HepG2 (cell line): ENCODE measurements around the gene HS3ST3A1. TPM values are rescaled to one million over a fixed set of nuclear protein-coding genes. Genes with fewer than 3 reads are reported as not detected.

Experiments
- ATAC-seq: fragments of 200-7000 bp; cut with Tn5 transposase; 3 replicates; pipeline ENCODE4 v1.9.1; 2020; ENCODE audit warnings: mild to moderate bottlenecking, moderate library complexity
- BruUV-seq: library from RNA; stranded (reverse); fragments of 400-500 nt; replicated peaks from 2 replicates; lab custom pipeline; 2021; lab: Mats Ljungman, UMichigan
- CTCF ChIA-PET: fragments of 300-600 bp; formaldehyde crosslinking; extraction: SDS; loops from one replicate; lab custom pipeline; 2021; ENCODE audit warnings: low total read pairs, inconsistent platforms, low intra/inter-chr PET ratio; lab: Yijun Ruan, JAX
- POLR2A ChIA-PET: fragments of 350-600 bp; sonication (Branson Sonifier 250); formaldehyde crosslinking; loops from one replicate; lab custom pipeline; 2020; ENCODE audit warnings: antibody characterized with exemption, inconsistent platforms; lab: Yijun Ruan, JAX
- DNase-seq: peaks from one replicate; pipeline ENCODE4 v3.0.0-alpha.2; 2015; ENCODE audit warnings: low spot score
- FAIRE-seq: peaks from 3 replicates; lab custom pipeline; 2011; peaks lifted over from hg19 to GRCh38; lab: Jason Lieb, UNC
- H2AFZ ChIP-seq: one replicate; pipeline ENCODE4 v1.6.1; 2011; ENCODE audit warnings: low read length, inconsistent platforms
- H3K27ac ChIP-seq: fragments of 300-600 bp; 3 replicates; pipeline ENCODE4 v1.8.0; 2011; ENCODE audit warnings: mixed run types, mild to moderate bottlenecking, mixed read lengths, low read length, inconsistent platforms; ENCODE audit not compliant: insufficient read depth; ENCODE audit errors: extremely low read length
- H3K27me3 ChIP-seq, 2 experiments: fragments of 200-600 bp in 1 of 2; 2 replicates in 1 of 2; 3 replicates in 1 of 2; pipeline versions ENCODE4 v1.6.0 to v1.8.0; 2011; ENCODE audit warnings: low read length in 2 of 2, mild to moderate bottlenecking in 2 of 2, moderate library complexity in 2 of 2, inconsistent platforms in 1 of 2; ENCODE audit not compliant: insufficient read depth in 2 of 2, control insufficient read depth in 1 of 2
- H3K36me3 ChIP-seq, 2 experiments: fragments of 200-600 bp in 1 of 2; replicated peaks in 1 of 2; 2 replicates in 1 of 2; 3 replicates in 1 of 2; pipeline versions ENCODE4 v1.5.1 to v1.8.0; 2011; ENCODE audit warnings: low read length in 2 of 2, inconsistent platforms in 1 of 2; ENCODE audit not compliant: insufficient read depth in 2 of 2, control insufficient read depth in 1 of 2
- H3K4me1 ChIP-seq: 2 replicates; pipeline ENCODE4 v1.5.1; 2012; ENCODE audit warnings: low read length, inconsistent platforms; ENCODE audit not compliant: insufficient read depth
- H3K4me2 ChIP-seq: 2 replicates; pipeline ENCODE4 v1.6.0; 2011; ENCODE audit warnings: low read depth, low read length, inconsistent platforms
- H3K4me3 ChIP-seq, 3 experiments: fragments of 200-600 bp in 1 of 3; sonication (generic), shearing (Covaris generic) in 1 of 3; replicated peaks in 1 of 3; 2 replicates each; pipeline ENCODE4 v1.5.1; 2011 to 2016; ENCODE audit warnings: low read length in 3 of 3, inconsistent platforms in 2 of 3, low read depth in 2 of 3, mild to moderate bottlenecking in 2 of 3, control low read depth in 1 of 3, mixed read lengths in 1 of 3; ENCODE audit not compliant: insufficient read depth in 1 of 3
- H3K79me2 ChIP-seq: one replicate; pipeline ENCODE4 v1.6.1; 2011; ENCODE audit warnings: low read length, inconsistent platforms; ENCODE audit not compliant: insufficient read depth
- H3K9ac ChIP-seq: 2 replicates; pipeline ENCODE4 v1.6.0; 2011; ENCODE audit warnings: mild to moderate bottlenecking, low read depth, low read length, inconsistent platforms; ENCODE audit not compliant: insufficient read depth
- H3K9me3 ChIP-seq: 2 replicates; pipeline ENCODE4 v1.5.1; 2012; ENCODE audit warnings: mild to moderate bottlenecking, low read length
- H4K20me1 ChIP-seq: 2 replicates; pipeline ENCODE4 v1.6.0; 2011; ENCODE audit warnings: inconsistent platforms, mild to moderate bottlenecking, low read length, moderate library complexity; ENCODE audit not compliant: insufficient read depth
- FOXM1 ChIP-seq: sonication (generic); formaldehyde crosslinking; IDR thresholded peaks from 2 replicates; pipeline ENCODE4 v1.5.0; 2020; ENCODE audit warnings: missing genetic modification reagents
- PHB2 ChIP-seq: fragments of 450-650 bp; IDR thresholded peaks from 2 replicates; pipeline ENCODE4 v1.6.1; 2018; ENCODE audit not compliant: partially characterized antibody
- RBM39 ChIP-seq: fragments of 200-400 bp; formaldehyde crosslinking; IDR thresholded peaks from one replicate; pipeline ENCODE4 v1.6.1; 2018; ENCODE audit warnings: antibody characterized with exemption, mild to moderate bottlenecking, low read depth, low read length; ENCODE audit not compliant: poor library complexity, severe bottlenecking
- REL ChIP-seq: sonication (generic); formaldehyde crosslinking; conservative IDR thresholded peaks from 2 replicates; pipeline ENCODE4 v1.8.0; 2022; ENCODE audit warnings: mild to moderate bottlenecking, missing genetic modification reagents, moderate library complexity
- SMAD9 ChIP-seq: sonication (generic); formaldehyde crosslinking; IDR thresholded peaks from 2 replicates; pipeline ENCODE4 v1.5.1; 2020; ENCODE audit warnings: mild to moderate bottlenecking, missing genetic modification reagents
- SNRNP70 ChIP-seq: fragments of 200-400 bp; formaldehyde crosslinking; IDR thresholded peaks from 2 replicates; pipeline ENCODE4 v1.6.1; 2017; ENCODE audit warnings: mild to moderate bottlenecking, low read depth, low read length, moderate library complexity
- THYN1 ChIP-seq: sonication (generic); formaldehyde crosslinking; IDR thresholded peaks from 2 replicates; pipeline ENCODE4 v1.8.1; 2023; ENCODE audit warnings: low read depth, mild to moderate bottlenecking, moderate library complexity, missing genetic modification reagents, borderline replicate concordance
- ZBTB14 ChIP-seq: sonication (generic); formaldehyde crosslinking; IDR thresholded peaks from 2 replicates; pipeline ENCODE4 v1.4.0; 2020; ENCODE audit warnings: missing genetic modification reagents
- ZFP62 ChIP-seq: sonication (generic); formaldehyde crosslinking; IDR thresholded peaks from 2 replicates; pipeline ENCODE4 v1.4.0; 2020; ENCODE audit warnings: missing genetic modification reagents
- ZMYM3 ChIP-seq: sonication (generic); formaldehyde crosslinking; IDR thresholded peaks from 2 replicates; pipeline ENCODE4 v1.5.1; 2020; ENCODE audit warnings: mild to moderate bottlenecking, missing genetic modification reagents
- WGBS: methylation state at CpG from one replicate; pipeline ENCODE4 v1.1.6; 2017; ENCODE audit warnings: low lambda C conversion rate; 5-methylcytosine and 5-hydroxymethylcytosine counted together
- in situ Hi-C: cut with HindIII; loops from 2 replicates; pipeline ENCODE4 v1.10.0; 2017; ENCODE audit warnings: low pct_unique_long_range_greater_than_20kb; ENCODE audit not compliant: extremely low pct_ligation_motif_present
- intact Hi-C: fragments of 100-400 bp; cut with micrococcal nuclease; formaldehyde crosslinking; loops from one replicate; pipeline ENCODE4 v1.10.0; 2022; ENCODE audit not compliant: unreplicated experiment
- polyA plus RNA-seq, 8 experiments: library from polyadenylated mRNA; depleted of rRNA in 3 of 8; stranded (reverse) in 7 of 8; unstranded in 1 of 8; fragments of >200 nt; fragmentation: Illumina TruSeq in 4 of 8; extraction: Trizol in 4 of 8; gene quantifications; 2 replicates each; pipeline versions ENCODE4 v1.2.1 to v1.2.3, GENCODE V29; 2011 to 2016; ENCODE audit warnings: low read depth in 4 of 8, missing spikeins in 1 of 8, mixed read lengths in 1 of 8; ENCODE audit not compliant: insufficient read depth in 1 of 8
- total RNA-seq, 5 experiments: library from RNA; depleted of rRNA; stranded (reverse); fragments of >200 nt; fragmentation: Illumina TruSeq; extraction: Trizol; gene quantifications; 2 replicates each; pipeline ENCODE4 v1.2.3, GENCODE V29; 2016; ENCODE audit warnings: low read depth in 1 of 5

HS3ST3A1 gene
- total and polyA plus RNA-seq, 2 of the 13 experiments (the other 11 are each of a cell fraction or from before 2014, with no cell fraction given): 1.3 to 3.5 TPM

- TF ChIP-seq SMAD9 (CRISPR knock-in tag) (no peak), ZFP62 (CRISPR knock-in tag) (no peak), PHB2 (no peak), RBM39 (no peak)
- TF ChIP-seq, all 625 proteins: peak for 7
Measured at GRCh38 chr17:13619462-13619861, 17.7 kb upstream of the HS3ST3A1 start (continued).

GRCh38 chr17:13616031-13616430 is 14.3 kb upstream of the HS3ST3A1 start:
- Histone ChIP-seq H3K4me1 (no peaks in the 10 kb centered on the region), H4K20me1 (no peaks in the 10 kb centered on the region), H3K4me2 (no peak overlapping the region), H3K9ac (no peak overlapping the region), H3K4me3 (no peak overlapping the region), H3K36me3 (no peaks in the 10 kb centered on the region), H2AFZ (no peak overlapping the region), H3K27me3 (no peaks in the 10 kb centered on the region), H3K27ac (no peak overlapping the region), H3K9me3 (no peaks in the 10 kb centered on the region), H3K79me2 (no peaks in the 10 kb centered on the region)
- BruUV-seq: no TSS peak
- DNase-seq (no peak), ATAC-seq (no peak), FAIRE-seq (no peak)
- WGBS: 10% methylated on average over 5 of the region's 5 CpGs
- ChIA-PET CTCF (no interaction called here), POLR2A (no interaction called here)
- in situ Hi-C loops: no loop called here
- intact Hi-C loops: no loop called here
- TF ChIP-seq FOXM1 (CRISPR knock-in tag): no peak
- no peak for TF ChIP-seq REL (CRISPR knock-in tag)
- TF ChIP-seq THYN1 (CRISPR knock-in tag): no peak
- TF ChIP-seq ZBTB14 (CRISPR knock-in tag): no peak
- no peak for TF ChIP-seq SNRNP70
- no peak for TF ChIP-seq ZMYM3 (CRISPR knock-in tag)
